ENCODE results near the gene NSMF.

Gene NSMF

DNA sequence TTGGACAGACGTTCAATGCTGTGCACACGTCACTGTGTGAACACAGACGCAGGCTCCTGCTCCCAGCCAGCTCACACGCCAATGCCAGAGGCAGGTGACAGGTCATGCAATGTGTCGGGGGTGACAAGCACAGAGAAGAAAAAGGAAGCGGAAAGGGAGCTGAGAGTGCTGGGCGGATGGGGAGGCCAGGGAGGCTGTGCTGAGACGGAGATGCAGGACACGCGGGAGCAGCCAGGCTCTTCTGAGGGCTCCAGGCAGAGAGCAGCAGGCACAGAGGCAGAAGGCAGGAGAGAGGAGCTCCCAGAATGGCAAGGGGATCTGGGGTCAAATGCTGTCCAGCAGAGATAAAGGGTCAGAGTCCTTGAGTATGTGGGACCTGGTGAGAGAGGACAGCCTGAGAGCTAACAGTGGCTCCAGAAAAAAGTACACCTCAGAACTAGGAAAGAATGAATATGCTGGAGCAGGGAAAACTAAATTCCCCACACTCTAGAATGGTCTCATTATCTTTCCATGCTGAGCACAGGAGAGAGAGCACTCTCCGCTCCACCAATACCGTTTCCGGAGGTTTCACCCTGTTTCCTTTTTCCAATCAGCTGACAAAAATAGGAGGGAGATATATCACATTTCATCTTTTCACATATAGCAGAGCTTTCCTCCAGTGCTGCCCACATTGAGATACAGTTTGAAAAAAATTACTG lies 32.8 kb upstream of the NSMF start:
- no peak for DNase-seq

DNA sequence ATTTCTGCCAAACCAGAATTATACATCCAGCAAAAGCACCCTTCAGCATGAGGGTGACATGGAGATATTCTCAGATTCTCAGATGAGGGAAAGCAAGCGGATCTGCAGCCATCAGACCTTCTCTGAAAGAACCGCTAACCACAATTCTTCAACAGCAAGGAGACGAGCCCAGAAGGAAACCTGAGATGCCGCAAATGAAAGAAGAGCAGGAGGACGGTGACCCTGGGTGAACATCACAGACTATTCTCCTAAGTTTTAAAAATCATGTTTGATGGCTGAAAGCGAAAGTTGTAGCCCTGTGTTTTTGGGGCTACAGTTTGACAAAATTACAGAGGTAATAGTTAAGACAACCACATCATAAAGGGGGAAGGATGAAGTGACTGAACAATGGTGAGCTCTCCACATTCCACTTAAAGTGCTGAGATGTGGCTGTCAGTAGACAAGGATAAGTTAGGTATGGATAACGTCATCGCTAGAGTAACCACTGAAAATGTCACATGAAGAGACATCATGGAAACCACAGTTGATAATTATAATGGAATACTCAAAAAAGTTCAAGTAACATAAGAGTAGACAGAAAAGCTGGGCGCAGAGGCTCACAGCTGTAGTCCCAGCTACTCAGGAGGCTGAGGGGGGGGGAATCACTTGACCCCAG lies 31.5 kb upstream of the NSMF start:
- DNase-seq, result no peak

DNA sequence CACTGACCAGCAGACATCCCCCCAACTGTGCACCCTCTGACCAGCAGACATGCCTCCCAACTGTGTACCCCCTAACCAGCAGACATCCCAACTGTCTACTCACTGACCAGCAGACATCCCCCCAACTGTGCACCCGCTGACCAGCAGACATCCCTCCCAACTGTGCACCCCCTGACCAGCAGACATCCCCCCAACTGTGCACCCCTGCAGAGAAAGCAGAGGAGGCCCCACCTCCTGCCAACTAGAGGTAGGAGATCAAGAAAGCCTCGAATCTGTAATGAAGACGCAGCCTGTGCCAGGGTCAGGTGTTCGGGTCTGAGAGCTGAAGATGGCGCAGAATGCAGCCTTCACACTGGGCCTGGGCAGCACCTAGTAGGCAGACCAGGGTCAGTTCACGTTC lies 29.8 kb upstream of the NSMF start:
- DNase-seq, result no peak

DNA sequence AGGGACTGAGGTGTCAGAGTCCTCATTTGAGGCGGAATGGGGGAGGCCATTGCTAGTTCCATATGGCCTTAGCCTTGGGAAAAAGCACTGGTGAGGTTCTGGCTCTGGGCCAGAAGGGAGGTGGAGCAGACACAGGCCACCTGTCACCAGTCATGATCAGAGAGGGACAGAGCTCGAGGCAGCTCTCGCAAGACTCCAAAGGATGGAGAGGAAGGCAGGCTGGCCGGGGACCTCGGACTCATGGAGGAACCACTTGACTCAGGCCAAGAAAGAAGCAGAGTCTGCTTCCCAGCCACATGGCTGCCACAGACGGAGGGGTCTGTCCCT lies 29.2 kb upstream of the NSMF start:
- DNase-seq, result no peak

DNA sequence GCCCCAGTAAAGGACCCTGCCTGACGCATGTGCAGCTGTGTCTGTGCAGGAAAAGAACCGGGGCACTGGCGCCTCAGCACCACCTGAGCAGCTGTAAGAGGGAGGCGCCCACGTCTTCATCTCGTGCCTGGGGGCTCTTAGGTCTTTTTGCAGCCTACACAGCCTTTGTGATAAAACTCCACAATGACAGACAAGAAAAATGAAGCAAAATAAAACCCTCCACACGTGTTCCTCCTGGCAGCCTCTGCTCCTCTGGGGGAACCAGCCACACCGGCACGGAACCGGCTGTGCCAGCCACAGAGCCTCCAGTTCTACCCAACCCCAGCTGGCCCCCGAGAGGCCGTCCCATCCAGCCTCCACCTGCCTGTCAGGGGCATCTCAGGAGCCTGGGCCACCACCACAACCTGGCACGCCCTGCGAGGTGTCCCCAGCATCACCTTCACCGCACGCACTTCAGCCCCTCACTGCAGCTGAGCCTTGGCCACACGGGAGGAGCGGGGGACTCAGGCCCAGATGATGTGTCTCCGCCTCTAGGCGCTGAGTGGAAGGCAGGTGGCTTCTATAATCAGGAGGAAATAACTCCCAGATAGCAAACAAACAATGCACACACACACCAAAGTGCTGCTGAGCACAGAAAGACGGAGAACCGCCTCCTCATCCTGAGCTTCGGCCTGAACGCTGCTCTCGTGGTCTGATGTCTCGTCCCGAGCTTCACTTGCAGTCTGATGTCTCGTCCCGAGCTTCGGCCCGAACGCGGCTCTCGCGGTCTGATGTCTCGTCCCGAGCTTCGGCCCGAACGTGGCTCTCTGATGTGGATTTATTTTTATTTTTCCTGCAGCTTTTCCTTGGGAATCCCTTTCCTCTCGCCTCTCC lies 28.6 kb upstream of the NSMF start:
- no peak for DNase-seq

DNA sequence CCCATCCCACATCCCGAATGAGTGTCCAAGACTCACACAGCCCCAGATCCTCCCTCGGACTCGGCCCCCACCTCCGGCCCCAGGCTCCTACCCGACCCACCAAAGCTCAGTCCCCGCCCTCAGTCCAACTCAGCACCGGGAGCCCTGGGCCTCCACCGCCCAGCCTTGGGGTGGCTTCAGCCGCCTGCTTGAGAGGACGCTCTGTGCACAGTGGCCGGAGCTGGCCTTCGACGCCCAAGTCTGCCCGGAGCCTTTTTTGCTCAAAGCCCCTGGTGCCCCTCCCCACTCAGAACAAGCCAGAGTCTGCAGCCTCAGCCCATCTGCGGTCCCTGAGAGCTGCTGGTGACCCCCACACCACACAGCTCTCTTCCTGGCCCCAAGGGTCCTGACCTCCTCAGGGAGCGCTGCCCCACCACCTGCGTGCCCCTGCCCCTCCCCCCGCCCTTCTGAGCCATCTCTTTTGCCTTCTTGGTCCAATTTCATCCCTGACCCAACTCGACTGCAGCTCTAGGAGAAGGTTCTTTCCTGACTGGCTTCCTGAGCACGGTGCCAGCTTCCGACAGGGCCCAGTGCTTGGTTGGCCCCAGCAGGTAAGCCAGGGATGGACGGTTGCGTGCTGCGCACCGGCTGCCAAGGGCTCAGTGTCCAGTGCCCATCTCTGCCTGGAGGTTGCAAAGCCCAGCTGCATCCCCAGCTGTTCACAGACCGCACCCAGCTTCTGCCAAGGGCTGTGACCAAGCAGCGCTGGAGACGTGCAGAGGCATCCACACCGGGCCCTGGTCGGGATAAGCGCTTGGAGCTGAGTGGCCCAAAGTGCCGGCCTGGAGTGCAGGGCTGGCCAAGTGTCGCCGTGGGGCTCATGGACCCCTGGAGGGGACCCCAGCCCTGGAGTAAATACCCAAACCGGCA lies 27.7 kb upstream of the NSMF start:
- DNase-seq, result no peak

DNA sequence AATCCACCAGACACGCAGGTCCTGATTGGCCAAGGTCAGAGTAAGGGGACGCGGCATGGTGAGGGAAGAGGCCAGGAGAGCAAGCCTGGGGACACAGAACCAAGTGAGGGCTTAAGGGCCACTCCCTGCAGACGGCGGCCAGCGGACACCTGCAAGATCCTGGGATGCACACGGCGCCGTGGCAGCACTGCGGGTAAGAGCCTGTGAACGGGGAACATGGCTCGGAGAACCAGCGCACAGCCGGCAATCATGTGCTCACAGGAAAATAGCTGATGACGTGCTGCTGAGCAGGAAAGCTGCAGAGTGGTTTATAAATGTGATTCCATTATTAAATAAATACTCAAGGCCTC lies 27.0 kb upstream of the NSMF start:
- DNase-seq, result no peak

DNA sequence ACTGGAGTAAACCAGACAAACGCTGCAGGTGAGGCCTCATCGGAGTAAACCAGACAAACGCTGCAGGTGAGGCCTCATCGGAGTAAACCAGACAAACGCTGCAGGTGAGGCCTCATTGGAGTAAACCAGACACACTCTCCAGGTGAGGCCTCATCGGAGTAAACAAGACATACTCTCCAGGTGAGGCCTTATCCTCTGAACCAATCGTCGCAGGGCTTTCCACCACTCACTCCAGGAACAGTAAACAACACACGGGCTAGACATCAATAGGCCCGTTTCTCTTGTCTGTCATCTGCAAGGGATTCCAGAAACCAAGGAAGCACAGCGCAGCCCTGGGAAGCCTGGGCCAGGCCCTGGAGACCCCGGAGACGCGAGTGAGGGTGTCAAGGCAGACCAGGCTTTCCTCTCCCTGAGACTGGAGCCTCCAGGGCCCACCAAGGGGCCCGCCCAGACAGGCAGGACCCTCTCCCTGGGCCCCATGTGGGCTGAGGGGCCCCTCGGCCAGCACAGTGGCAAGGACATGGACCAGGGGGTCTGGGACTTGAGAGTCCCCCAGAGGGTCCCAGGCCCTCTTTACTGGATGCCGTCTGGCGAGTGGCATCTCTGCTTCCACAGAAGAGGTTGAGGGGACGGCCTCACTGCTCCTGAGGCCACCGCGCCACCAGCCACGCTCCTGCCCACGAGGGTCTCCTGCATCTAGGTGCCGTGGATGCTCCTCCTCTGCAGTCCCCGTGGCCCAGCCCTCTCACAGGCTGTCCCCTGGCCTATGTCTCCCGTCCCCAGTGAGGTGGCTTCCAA lies 26.4 kb upstream of the NSMF start:
- DNase-seq, result no peak

DNA sequence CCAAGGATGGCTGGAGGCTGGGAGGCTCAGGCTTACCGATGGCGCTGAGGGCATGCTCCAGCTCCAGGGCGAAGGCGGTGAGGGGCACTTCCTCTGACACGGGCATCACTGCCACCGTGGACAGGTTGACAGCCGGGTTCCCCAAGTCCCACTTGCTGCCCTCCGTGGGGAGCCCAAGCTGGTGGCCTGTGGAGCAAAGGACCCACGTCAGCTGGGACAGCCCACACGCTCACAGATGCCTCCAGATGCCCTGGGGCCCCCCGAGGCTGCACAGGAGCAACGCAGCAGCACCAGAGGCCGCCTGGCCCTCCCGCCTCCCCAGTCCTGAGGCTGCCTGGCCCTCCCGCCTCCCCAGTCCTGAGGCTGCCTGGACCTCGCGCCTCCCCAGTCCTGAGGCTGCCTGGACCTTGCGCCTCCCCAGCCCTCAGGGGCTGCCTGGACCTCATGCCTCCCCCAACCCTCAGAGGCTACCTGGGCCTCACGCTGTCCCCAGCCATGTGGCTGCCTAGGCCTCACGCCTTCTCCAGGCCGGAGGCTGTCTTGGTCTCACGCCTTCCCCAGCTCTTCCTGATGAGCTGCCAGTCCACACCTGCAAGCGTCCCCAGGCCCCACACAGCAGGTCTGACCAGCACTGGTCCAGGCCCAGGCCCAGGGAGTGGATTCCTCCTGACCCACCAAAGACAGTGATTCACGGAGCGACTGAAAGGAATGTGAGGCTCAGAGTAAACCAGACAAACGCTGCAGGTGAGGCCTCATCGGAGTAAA lies 25.6 kb upstream of the NSMF start:
- no peak for DNase-seq

DNA sequence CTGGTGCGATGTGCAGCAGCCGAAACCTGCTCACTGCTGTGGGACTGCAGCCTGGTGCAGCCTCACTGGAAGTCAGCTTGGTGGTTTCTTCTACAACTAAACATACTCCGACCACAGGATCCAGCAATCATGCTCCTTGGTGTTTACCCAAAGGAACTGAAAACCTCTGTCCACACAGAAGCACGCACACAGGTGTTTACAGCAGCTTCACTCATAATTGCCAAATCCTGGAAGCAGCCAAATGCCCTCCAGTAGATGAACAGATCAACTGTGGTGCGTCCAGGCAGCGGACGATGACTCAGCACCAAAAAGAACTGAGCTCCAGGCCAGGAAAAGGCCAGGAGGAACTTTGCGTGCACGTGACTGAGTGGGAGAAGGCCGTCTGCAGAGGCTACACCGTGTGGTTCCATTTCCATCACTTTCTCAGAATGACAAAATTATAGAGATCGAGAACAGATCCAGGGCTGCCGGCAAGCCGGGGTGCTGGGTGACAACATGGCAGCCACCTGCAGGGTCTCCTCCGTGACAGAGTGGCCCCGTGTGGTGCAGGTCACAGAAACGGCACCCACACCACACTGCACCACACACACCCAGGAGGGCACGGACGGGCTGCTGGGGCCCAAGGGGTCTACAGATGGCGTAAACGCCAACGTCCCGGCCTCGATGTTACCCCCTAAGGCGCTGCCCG lies 23.1 kb upstream of the NSMF start:
- peak; percentile 51 for DNase-seq

DNA sequence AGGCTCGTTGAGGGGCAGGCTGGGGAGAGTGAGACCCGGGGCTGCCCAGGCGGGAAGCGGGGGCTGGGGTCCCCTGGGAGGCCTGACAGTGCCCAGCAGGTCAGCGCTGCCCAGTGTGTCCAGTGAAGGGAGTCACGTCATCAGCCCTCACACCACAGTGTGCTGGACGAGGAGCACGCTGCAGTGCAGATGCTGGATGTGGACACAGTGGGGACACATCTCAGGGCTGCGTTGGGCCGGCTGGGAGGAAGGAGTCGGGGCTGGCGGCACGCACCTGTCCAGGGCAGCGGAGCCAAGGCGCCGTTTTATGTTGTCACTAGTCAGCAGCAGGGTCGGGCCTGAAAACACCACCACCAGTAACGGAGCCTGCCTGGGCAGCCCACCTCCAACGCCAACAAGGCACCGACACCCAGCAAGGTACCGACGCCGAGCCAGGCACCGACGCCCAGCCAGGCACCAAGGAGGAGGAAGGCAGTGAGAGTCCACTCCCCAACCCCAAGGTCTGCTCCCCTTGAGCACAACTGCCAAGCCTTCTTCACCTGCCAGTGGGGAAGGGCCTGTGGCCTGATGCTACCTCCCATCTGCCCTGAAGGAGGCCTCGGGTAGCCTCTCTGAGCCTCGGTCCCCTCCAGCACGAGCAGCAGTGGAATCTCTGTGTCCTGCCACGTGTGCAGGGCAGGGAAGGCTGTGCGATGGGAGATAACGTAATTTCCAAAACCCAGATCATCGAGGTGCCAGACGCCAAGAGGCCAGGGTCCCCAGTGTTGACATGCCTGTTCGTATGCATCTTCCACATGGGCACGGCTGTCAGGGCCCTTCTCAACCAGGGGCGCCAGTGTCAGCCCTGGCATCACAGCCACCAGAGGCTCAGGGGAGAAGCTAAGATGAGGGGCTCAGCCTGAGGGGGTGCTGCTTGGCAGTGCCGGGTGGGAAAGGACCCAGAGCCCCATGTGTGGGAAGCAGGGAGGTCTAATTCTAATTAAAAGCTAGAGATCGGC lies 21.9 kb upstream of the NSMF start:
- peak; percentile 13 for DNase-seq

DNA sequence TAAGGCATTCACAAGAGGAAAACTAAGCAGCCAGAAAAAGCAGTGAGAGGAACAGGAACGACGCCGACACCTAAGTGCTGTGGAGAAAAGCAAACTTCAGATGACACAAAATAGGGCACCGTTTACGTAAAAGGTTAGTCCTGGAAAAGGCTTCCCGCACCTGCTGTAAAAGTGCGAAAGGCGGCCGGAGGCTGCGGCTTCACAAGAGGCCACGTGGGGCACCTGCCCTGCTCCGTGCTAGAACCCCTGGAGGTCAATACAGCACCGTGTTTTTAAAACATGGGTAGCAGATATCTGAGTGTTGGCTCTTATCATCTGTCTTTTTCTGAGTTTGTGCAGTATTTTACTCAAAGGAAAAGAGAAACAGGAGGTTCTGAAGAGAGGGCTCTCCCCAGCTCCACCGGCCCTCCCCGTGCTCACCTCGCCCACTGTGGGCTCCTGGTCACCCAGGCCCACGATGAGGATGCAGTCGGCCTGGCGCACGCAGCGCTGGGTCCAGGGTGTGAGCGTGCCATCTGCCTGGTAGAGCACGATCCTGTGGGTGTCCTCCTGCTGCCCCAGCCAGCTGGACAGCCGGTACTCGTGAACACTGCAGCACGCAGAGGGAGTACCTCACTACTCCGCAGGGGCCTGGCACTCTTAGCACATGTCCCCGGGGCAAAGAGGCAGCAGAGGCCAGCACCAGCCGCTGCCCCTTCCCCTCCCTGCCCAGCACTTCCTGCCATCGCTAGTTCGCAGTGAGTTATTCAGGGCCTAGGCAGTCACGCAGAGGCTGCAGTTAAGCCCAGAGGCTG lies 21.0 kb upstream of the NSMF start:
- DNase-seq, result no peak

DNA sequence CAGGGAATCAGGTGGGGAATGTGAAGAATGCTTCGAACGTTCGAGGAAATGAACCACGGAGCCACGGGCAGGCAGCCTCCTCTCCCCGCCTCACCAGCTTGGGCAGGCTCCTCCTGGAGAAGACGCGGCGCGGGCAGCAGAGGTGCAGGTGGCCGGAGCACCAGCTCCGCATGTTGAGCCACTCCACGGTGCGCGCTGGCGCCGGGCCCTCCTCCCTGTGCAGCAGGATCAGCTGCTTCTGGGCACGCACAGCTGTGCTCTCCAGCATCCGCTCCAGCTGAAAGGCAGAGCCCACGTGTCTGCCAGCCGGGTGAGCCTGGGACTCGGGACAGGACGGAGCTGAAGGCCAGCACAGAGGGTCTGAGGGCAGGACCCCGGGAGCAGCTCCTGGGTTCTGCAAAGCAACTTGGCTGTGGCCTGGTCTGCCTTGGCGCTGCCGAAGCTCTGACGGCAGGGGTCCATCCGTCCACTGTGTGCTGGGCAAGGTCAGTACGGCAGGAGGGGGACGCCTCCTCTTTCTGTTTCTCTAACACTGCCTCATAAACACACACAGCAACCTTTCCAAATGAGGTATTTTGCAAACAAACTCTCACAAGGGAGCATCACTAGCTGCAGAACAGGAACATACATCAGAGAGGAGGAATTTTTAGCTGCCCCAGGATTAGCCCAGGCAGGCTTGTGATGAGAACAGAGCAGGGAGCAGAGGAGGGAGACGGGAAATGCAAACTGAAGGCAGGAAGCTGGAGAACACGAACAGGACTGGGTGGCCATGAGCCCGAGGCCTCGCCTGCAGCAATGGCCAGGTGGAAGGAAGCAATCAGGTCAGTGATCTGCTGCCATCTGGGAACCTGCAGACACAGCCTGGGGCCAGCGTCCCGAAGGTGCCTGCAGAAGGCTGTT lies 20.1 kb upstream of the NSMF start:
- DNase-seq, result peak; percentile 58

DNA sequence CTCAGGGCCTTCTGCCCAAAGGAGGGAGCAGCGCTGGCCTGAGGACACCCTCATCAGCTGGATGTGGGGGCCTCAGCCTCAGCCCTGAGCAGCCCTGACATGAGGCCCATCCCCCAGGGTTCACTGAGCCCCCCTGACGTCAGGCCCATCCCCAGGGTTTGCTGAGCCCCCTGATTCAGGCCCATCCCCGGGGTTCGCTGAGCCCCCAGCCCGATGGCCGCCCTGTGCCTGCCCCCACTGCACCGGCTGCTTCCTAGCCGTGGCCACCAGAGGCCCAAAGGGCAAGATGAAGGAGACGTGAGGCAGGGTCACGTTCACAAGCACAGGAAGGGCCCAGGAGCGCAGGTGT lies 19.5 kb upstream of the NSMF start:
- DNase-seq, result no peak

DNA sequence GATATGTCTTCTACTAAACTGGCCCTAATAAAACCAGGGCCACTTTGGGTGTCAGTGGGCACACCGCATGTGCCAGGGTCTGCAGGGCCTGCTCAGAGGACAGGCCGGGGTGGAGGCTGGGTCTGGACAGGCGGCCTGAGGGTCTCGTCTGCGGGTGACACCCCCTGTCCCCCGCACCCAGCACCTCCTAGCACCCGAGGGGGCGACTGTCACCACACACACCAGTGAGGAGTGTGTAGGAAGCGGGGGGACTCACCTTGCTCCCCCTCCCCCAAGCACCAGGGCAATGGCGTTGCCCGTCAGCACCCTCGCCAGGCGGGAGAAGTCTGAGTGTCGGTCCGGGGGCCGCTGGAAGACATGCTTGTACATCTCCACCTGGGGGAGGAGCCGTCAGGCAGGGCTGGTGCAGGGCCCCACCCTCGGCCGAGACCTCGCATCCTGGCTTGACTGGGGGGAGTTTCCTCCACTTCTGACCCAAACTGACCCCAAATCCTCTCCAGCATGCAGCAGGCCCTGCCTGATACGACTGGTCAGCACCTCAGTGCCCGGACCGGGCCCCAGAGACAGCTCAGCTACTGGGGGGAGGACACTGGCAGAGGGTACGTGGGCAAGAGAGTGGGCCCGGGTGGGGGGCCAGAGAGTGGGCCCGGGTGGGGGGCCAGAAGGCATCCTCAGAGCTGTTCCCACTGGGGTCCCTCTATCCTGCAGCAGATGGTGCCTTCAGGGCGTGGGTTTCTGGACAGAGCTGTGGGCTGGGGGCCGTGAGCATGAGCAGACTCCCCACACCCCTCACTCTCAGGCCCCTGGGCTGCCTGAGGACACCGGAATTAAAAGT lies 18.9 kb upstream of the NSMF start:
- DNase-seq, result no peak

DNA sequence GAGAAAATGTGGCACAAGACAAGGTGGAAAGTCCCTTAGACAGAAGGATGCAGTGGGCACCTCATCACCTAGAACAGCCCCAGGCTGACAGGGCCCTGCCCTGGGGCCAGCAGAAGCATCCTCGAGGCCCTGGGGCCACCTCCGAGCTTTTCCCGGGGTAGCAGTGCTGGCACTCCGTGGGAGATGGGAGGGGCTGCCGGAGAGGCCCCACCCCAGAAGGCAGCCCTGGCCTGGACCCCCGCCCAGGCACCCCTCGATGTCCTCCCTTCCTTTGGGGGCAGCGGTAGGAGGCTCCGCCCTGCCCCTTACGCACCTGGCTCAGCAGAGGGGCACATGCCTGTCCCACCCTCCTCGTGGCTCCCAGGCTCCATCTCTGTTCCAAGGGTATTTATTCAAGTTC lies 17.7 kb upstream of the NSMF start:
- DNase-seq, result no peak

DNA sequence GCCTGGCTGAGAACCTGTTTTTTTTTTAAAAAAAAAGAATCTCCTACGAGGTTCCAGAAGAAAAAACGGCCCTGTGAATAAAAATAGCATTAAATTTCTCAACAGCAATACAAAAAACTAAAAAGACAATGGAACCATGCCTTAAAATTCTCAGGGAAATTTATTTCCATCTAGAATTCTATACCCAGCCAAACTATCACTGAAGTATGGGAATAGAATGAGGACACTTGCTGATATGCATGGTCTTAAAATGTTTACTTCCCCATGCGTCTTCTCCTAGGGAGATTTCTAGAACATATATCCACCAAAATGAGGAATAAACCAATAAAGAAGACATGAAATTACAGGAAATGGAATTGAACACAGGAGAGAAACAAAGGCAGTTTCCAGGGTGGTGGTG lies 16.5 kb upstream of the NSMF start:
- no peak for DNase-seq

Measured in femur (tissue), 1 donor.